Esophagus muscularis mucosa (tissue), 4 donors: ENCODE results near the gene TOB2. TPM values are rescaled to one million over a fixed set of nuclear protein-coding genes. Genes with fewer than 3 reads are reported as not detected.
A peak's percentile ranks its signal among the peaks of the same experiment; 100 is the strongest.
"Not testable (repeated sequence)": the region's sequence is repeated elsewhere in the genome, so short reads cannot be mapped to it uniquely, and the experiment has no call there.

ENCODE experiments used
- DNase-seq: peaks from one replicate; pipeline ENCODE4 v3.0.0-alpha.2; 2017; ENCODE audit errors: extremely low spot score
- H3K27ac ChIP-seq, 4 donors: fragments of 200-600 bp; sonication (generic); replicated peaks in 1 of 4; 1 replicate in 3 of 4; 2 replicates in 1 of 4; pipeline ENCODE4 v1.5.1; 2016 to 2019; ENCODE audit warnings: mild to moderate bottlenecking in 1 of 4
- H3K27me3 ChIP-seq, 4 donors: fragments of 200-600 bp; sonication (generic); one replicate each; pipeline versions ENCODE4 v1.5.1 to v1.6.0; 2016 to 2019
- H3K36me3 ChIP-seq, 4 donors: fragments of 200-600 bp; sonication (generic); one replicate each; pipeline ENCODE4 v1.5.1; 2016 to 2019
- H3K4me1 ChIP-seq, 4 donors: fragments of 200-600 bp; sonication (generic); one replicate each; pipeline ENCODE4 v1.5.1; 2016 to 2019
- H3K4me3 ChIP-seq, 4 donors: fragments of 200-600 bp; sonication (generic); 1 replicate in 2 of 4; 2 replicates in 2 of 4; pipeline ENCODE4 v1.5.1; 2016 to 2019; ENCODE audit warnings: mild to moderate bottlenecking in 4 of 4, moderate library complexity in 1 of 4
- H3K9me3 ChIP-seq, 4 donors: fragments of 200-600 bp; sonication (generic); 1 replicate in 3 of 4; 2 replicates in 1 of 4; pipeline ENCODE4 v1.5.1; 2016 to 2019
- EP300 ChIP-seq: sonication (generic); formaldehyde crosslinking; IDR thresholded peaks from one replicate; pipeline ENCODE4 v1.6.1; 2017; ENCODE audit warnings: antibody characterized with exemption
- POLR2A ChIP-seq: fragments of 450-650 bp; IDR thresholded peaks from one replicate; pipeline ENCODE4 v1.6.1; 2017; ENCODE audit warnings: antibody characterized with exemption, moderate library complexity, mild to moderate bottlenecking, low read depth
- POLR2AphosphoS5 ChIP-seq, 2 donors: sonication (generic); formaldehyde crosslinking; IDR thresholded peaks; one replicate each; pipeline ENCODE4 v1.6.1; 2017; ENCODE audit warnings: antibody characterized with exemption in 2 of 2
- whole genome bisulfite sequencing: methylation state at CpG from one replicate; pipeline ENCODE4 v1.1.5; 2018; 5-methylcytosine and 5-hydroxymethylcytosine counted together
- intact Hi-C: fragments of 100-400 bp; cut with DNase I; formaldehyde crosslinking; loops from one replicate; pipeline ENCODE4 v1.15.1; 2023
- total RNA-seq, 4 donors: library from RNA; depleted of rRNA; stranded (reverse); fragments of >200 nt; gene quantifications; one replicate each; pipeline versions ENCODE4 v1.1.0 to v1.2.1, GENCODE V29; 2016
- TF ChIP-seq, protein P1 (sequence below), 3 experiments: fragments of 200-600 bp in 2 of 3; fragments of 450-650 bp in 1 of 3; sonication (generic) in 2 of 3; IDR thresholded peaks; one replicate each; pipeline ENCODE4 v1.5.1; 2017 to 2019; ENCODE audit warnings: antibody characterized with exemption in 3 of 3, mild to moderate bottlenecking in 2 of 3, moderate library complexity in 1 of 3

The TOB2 gene
- total RNA-seq, 4 donors from 2014 or later, result 56.2 to 100 (median 93.0) TPM

DNA sequence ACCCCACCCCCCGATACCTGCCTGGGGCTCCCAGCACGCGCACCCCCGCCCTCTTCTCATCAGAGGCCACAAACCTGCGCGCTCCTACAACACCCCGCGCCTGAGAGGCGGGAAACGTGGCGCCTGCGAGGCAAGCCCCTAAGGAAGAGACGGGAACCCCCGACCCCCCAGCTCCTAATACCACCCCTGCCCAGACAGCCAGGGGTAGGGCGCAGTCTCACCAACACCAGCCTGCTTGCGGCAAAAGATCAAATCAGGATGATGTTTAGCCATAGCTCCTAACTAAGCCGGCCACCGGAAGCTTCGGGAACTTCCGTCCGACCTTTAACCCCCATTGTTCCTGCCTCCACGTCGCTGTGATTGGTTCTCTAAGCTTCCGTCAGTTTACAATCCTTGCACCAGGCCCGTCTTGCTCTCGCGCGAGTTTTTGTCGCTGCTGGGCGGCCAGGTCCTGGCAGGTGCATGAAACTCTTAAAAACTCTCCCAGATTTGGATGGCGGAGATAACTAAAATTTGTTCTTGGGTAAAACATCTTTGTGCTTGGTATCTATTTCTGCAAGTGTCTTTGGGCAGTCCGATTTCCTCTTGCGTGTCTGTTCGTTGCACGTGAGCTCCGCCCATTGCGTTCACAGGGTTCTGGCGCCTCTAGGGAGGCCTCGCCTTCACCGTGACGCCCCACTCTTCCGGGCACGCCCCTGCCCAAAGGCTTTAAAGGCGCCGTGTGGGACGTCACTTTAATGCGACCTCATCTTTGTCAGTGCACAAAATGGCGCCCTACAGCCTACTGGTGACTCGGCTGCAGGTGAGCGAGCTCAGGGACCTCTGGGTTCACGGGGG is 22.0 kb upstream of the TOB2 start, which contains the start of the genes ACO2 and PHF5A:
Gene ACO2 (plus strand): TSS at position 737 of the 837 bp plus-strand sequence. CDS start 30 bp downstream, at position 767.
Gene PHF5A (minus strand): TSS at position 312 of the 837 bp plus-strand sequence. CDS start 39 bp downstream, at position 273.
- Histone ChIP-seq H3K36me3 (peaks cover 36 to 48% (median 42%) of the 10 kb centered on the region in 4 donors), H3K4me3 (peak within 1 kb of the TSS; percentile 80 to 96 (median 90)), H3K9me3 (no peaks in the 10 kb centered on the region), H3K27me3 (no peaks in the 10 kb centered on the region), H3K27ac (peak within 1 kb of the TSS; percentile 95 to 98 (median 96)), H3K4me1 (peaks cover 50 to 65% (median 59%) of the 10 kb centered on the region in 4 donors)
- DNase-seq, result peak; percentile 99
- intact Hi-C loops, result no loop called here
- 1% methylated on average over 37 of the region's 51 CpGs for WGBS
- no peak for TF ChIP-seq EP300
- TF ChIP-seq POLR2AphosphoS5 (IDR thresholded peaks at IDR 0.05), result peak; percentile 95 to 97
- peak; percentile 68 for TF ChIP-seq POLR2A

DNA sequence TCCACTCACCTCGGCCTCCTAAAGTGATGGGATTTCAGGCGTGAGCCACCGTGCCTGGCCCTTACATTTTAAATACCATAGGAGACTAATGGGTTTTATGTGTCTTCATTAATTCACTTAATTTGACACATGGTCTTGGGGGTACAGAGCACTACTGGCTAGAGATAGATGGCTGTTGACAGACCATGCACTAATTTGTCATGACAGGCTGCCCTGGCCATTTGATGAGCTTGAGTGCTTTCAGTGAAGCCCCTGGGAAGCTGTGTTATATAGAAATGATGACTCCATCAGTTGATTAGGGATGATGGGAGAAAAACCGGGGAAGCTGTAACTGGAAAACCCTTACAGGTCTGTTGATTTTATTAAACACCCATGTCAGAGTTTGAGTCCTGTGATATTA is 15.3 kb upstream of the TOB2 start:
- Histone ChIP-seq H3K4me3 (no peak overlapping the region), H3K27me3 (no peaks in the 10 kb centered on the region), H3K27ac (no peak overlapping the region), H3K36me3 (peaks cover 60 to 96% (median 86%) of the 10 kb centered on the region in 4 donors), H3K9me3 (no peaks in the 10 kb centered on the region), H3K4me1 (peaks cover under 1 to 15% (median 6%) of the 10 kb centered on the region in 4 donors)
- 95% methylated on average over 4 of the region's 4 CpGs for WGBS
- no peak for DNase-seq
- TF ChIP-seq POLR2A, result no peak
- no peak for TF ChIP-seq POLR2AphosphoS5 (IDR thresholded peaks at IDR 0.05)
- TF ChIP-seq EP300, result no peak
- TF ChIP-seq, protein P1, sequence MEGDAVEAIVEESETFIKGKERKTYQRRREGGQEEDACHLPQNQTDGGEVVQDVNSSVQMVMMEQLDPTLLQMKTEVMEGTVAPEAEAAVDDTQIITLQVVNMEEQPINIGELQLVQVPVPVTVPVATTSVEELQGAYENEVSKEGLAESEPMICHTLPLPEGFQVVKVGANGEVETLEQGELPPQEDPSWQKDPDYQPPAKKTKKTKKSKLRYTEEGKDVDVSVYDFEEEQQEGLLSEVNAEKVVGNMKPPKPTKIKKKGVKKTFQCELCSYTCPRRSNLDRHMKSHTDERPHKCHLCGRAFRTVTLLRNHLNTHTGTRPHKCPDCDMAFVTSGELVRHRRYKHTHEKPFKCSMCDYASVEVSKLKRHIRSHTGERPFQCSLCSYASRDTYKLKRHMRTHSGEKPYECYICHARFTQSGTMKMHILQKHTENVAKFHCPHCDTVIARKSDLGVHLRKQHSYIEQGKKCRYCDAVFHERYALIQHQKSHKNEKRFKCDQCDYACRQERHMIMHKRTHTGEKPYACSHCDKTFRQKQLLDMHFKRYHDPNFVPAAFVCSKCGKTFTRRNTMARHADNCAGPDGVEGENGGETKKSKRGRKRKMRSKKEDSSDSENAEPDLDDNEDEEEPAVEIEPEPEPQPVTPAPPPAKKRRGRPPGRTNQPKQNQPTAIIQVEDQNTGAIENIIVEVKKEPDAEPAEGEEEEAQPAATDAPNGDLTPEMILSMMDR (IDR thresholded peaks at IDR 0.05), result no peak
- intact Hi-C loops, result no loop called here

DNA sequence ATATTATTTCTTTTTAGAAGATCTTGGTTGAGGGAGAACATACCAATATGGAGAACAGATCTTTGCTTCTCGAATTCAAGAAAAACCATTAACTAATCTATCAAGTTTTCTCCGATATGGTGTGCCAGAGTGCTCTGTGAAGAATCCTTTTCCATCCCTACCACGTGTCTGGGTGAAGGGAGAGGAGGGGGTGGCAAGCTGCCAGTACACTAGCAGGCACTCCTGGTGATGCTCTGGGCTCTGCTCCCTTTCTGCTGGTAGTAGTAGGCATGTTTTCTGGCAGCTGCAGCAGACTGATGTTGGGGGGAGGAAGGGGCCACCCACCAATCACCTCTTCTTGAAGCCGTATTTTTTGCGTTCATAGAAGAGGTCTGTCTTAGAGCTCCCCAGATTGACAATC is 13.5 kb upstream of the TOB2 start:
- intact Hi-C loops, H3K4me3 ChIP-seq, H3K4me1 ChIP-seq, H3K27me3 ChIP-seq, H3K9me3 ChIP-seq, DNase-seq: not testable (repeated sequence)
- Histone ChIP-seq H3K36me3 (peaks cover 43 to 82% (median 68%) of the 10 kb centered on the region in 4 donors), H3K27ac (peak overlapping the region in 2 of 4 donors; percentile 12 to 35)
- 81% methylated on average over 5 of the region's 5 CpGs for WGBS

DNA sequence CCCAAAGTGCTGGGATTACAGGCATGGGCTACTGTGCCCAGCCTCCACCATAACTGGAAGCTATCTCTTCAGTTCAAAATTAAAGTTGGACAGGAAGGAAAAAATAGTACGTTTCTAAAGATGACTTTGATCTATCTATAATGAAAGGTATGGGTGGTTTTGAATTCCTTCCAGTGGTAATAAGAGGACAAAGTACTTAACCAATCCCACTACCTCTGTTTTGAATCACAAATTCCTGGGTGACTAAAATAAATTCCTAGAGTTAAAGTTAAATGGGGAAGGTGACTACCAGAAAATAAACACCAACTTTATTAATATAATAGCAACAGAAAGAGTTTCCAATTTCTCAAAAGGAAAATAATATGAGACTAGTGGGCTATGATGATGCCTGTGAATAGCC is 12.8 kb upstream of the TOB2 start:
- Histone ChIP-seq H3K27me3 (no peaks in the 10 kb centered on the region), H3K4me1 (peaks cover 0 to 9% (median 3%) of the 10 kb centered on the region in 4 donors), H3K27ac (peak overlapping the region in 2 of 4 donors; percentile 12 to 35), H3K36me3 (peaks cover 36 to 76% (median 62%) of the 10 kb centered on the region in 4 donors), H3K4me3 (no peak overlapping the region), H3K9me3 (no peaks in the 10 kb centered on the region)
- TF ChIP-seq POLR2A (no peak), EP300 (no peak), POLR2AphosphoS5 (IDR thresholded peaks at IDR 0.05) (no peak)
- TF ChIP-seq, protein P1 (IDR thresholded peaks at IDR 0.05), result no peak
- no peak for DNase-seq
- WGBS, result 35% methylated on average over 1 of the region's 1 CpG
- intact Hi-C loops, result no loop called here

DNA sequence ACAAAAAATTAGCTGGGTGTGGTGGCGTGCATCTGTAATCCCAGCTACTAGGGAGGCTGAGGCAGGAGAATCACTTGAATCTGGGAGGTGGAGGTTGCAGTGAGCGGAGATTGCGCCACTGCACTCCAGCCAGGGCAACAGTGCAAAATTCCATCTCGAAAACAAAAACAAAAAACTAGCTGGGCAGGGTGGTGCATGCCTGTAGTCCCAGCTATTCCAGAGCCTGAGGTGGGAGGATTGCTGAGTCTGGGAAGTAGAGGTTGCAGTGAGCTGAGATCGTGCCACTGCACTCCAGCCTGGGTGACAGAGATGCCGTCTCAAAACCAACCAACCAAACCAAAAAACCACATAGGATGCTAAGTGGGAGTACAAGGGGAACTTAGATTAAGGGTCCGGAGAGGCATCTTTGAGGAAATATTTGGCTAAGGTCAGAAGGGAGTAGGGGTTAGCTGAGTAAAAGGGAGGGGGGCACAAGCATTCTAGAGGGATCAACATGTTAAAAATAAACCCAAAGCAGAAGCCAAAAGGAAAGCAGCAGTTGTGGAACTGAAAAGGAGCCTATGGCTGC is 11.6 kb upstream of the TOB2 start:
- WGBS, result 82% methylated on average over 7 of the region's 7 CpGs
- Histone ChIP-seq H3K4me1 (peaks cover 0 to 9% (median 3%) of the 10 kb centered on the region in 4 donors), H3K36me3 (peaks cover 27 to 64% (median 52%) of the 10 kb centered on the region in 4 donors), H3K27me3 (no peaks in the 10 kb centered on the region), H3K9me3 (no peaks in the 10 kb centered on the region), H3K4me3 (no peak overlapping the region), H3K27ac (no peak overlapping the region)
- intact Hi-C loops, result no loop called here
- no peak for DNase-seq
- TF ChIP-seq POLR2A, result no peak
- no peak for TF ChIP-seq EP300
- no peak for TF ChIP-seq POLR2AphosphoS5 (IDR thresholded peaks at IDR 0.05)
- TF ChIP-seq, protein P1 (IDR thresholded peaks at IDR 0.05), result no peak
